Ascending aorta (tissue), 2 donors: ENCODE data around the gene CLCN7. TPM values are rescaled to one million over a fixed set of nuclear protein-coding genes. Genes with fewer than 3 reads are reported as not detected.

Source experiments
- DNase-seq, 2 donors: peaks; one replicate each; pipeline ENCODE4 v3.0.0-alpha.2; 2019; ENCODE audit warnings: low spot score in 2 of 2
- H3K27ac ChIP-seq, 2 donors: fragments of 200-600 bp; sonication (generic); one replicate each; pipeline ENCODE4 v1.5.1; 2016 to 2017; ENCODE audit warnings: mild to moderate bottlenecking in 1 of 2
- H3K27me3 ChIP-seq: fragments of 200-600 bp; sonication (generic); one replicate; pipeline ENCODE4 v1.5.1; 2017
- H3K36me3 ChIP-seq, 2 donors: fragments of 200-600 bp; sonication (generic); one replicate each; pipeline ENCODE4 v1.5.1; 2016
- H3K4me1 ChIP-seq, 2 donors: fragments of 200-600 bp; sonication (generic); one replicate each; pipeline ENCODE4 v1.5.1; 2016 to 2017; ENCODE audit warnings: mild to moderate bottlenecking in 1 of 2
- H3K4me3 ChIP-seq, 2 donors: fragments of 200-600 bp; sonication (generic); one replicate each; pipeline ENCODE4 v1.5.1; 2016 to 2017; ENCODE audit warnings: mild to moderate bottlenecking in 1 of 2
- H3K9me3 ChIP-seq, 2 donors: fragments of 200-600 bp; sonication (generic); one replicate each; pipeline ENCODE4 v1.5.1; 2016
- intact Hi-C: fragments of 100-400 bp; cut with DNase I; formaldehyde crosslinking; loops from one replicate; pipeline ENCODE4 v1.15.1; 2023
- total RNA-seq: library from RNA; depleted of rRNA; stranded (reverse); fragments of >200 nt; gene quantifications from one replicate; pipeline ENCODE4 v1.1.0, GENCODE V29; 2016
- TF ChIP-seq, protein P1 (sequence below), 3 experiments: fragments of 200-600 bp in 2 of 3; fragments of 450-650 bp in 1 of 3; sonication (generic) in 2 of 3; IDR thresholded peaks; one replicate each; pipeline ENCODE4 v1.5.1; 2016 to 2019; ENCODE audit warnings: antibody characterized with exemption in 3 of 3, mild to moderate bottlenecking in 1 of 3, moderate library complexity in 1 of 3

CLCN7 gene
- total RNA-seq, 1 donor from 2014 or later, result 108 TPM

DNA sequence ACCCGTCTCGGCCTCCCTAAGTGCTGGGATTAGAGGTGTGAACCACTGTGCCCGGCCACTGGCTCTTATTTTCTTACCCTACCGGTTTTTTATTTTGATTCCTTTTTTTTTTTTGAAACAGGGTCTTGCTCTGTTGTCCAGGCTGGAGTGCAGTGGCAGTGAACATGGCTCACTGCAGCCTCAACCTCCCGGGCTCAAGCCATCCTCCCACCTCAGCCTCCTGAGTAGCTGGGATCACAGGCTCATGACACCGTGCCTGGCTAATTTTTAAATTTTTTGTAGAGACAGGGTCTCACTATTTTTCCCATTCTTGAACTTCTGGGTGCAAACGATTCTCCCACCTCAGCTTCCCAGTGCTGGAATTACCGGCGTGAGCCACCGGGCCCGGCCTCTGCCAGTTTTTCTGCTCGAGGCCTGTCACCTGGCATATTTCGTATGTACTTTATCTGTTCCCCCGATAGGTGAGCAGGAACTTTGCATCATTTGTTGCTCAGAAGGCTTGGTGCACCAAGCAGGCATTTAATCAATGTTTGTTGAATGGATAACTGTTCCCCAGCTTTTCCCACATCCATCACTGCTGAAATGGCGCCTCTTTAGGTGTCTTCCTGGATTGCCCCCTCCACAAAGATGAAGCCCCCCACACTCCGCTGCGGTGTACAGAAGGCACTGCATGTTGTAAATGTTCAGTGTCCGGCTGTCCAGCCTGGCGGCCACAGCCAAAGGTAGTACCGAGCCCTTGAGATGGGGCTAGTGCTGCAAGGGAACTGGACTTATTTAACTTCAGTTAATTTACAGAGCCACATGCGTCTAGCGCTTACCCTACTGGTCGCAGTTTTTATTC lies 17.5 kb upstream of the CLCN7 start:
- H3K36me3 ChIP-seq, result peaks cover 21 to 24% of the 10 kb centered on the region in 2 donors
- H3K27me3 ChIP-seq, result no peaks in the 10 kb centered on the region
- peak overlapping the region; percentile 76 to 93 for H3K27ac ChIP-seq
- TF ChIP-seq, protein P1, sequence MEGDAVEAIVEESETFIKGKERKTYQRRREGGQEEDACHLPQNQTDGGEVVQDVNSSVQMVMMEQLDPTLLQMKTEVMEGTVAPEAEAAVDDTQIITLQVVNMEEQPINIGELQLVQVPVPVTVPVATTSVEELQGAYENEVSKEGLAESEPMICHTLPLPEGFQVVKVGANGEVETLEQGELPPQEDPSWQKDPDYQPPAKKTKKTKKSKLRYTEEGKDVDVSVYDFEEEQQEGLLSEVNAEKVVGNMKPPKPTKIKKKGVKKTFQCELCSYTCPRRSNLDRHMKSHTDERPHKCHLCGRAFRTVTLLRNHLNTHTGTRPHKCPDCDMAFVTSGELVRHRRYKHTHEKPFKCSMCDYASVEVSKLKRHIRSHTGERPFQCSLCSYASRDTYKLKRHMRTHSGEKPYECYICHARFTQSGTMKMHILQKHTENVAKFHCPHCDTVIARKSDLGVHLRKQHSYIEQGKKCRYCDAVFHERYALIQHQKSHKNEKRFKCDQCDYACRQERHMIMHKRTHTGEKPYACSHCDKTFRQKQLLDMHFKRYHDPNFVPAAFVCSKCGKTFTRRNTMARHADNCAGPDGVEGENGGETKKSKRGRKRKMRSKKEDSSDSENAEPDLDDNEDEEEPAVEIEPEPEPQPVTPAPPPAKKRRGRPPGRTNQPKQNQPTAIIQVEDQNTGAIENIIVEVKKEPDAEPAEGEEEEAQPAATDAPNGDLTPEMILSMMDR (IDR thresholded peaks at IDR 0.05), result no peak
- H3K9me3 ChIP-seq, result no peaks in the 10 kb centered on the region
- peak overlapping the region; percentile 78 to 93 for H3K4me3 ChIP-seq
- peaks cover 3 to 9% of the 10 kb centered on the region in 2 donors for H3K4me1 ChIP-seq
- intact Hi-C loops, result loop anchor here (2.0 to 5.0 kb wide), 4 partner anchors 40 to 214 kb away; partner anchors contain the start of genes CRAMP1, IFT140, MAPK8IP3 and TMEM204
- no peak for DNase-seq

DNA sequence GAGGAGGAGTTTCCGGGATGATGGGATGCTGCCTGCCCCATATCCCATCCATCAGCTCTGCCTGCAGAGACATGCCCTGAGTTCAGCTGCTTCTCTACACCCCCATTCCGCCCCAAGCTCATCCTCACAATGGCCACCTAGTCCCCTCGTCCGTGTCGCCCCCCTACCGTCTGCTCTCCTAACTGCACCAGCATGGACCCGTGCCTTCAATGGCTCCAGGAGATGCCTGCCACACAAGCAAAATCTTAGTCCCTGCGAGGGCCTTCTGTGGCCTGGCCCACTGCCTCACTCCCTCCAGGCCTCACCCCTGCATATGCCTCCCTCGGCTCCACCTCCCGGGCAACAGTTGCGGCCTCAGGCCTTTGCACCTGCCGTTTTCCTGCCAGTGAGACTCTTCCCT lies 16.5 kb upstream of the CLCN7 start:
- H3K4me1 ChIP-seq, result peaks cover 3 to 9% of the 10 kb centered on the region in 2 donors
- intact Hi-C loops, result loop anchor here (5.0 kb wide), 1 partner anchor 41 kb away; the partner anchor contains the start of gene TMEM204
- TF ChIP-seq, protein P1 (IDR thresholded peaks at IDR 0.05), result no peak
- H3K36me3 ChIP-seq, result peaks cover 12 to 15% of the 10 kb centered on the region in 2 donors
- H3K4me3 ChIP-seq, result no peak overlapping the region
- no peaks in the 10 kb centered on the region for H3K9me3 ChIP-seq
- no peaks in the 10 kb centered on the region for H3K27me3 ChIP-seq
- H3K27ac ChIP-seq, result no peak overlapping the region
- DNase-seq, result no peak

DNA sequence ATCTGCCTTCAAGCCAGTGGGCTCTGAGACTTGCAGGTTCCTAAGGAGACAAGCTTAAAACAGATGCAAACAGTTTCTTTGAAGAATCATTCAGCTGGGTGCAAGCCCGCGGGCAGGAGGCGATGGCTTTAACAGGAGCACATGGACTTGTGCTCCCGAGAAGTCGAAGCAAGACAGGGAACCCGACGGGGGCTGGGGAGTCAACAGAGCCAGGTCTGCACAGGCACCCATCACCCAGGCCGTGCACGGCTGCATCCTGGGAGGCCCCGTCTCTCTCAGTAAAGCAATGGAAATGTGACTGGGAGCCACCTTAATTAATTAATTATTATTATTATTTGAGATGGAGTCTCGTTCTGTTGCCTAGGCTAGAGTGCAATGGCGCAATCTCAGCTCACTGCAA lies 14.2 kb upstream of the CLCN7 start:
- Histone ChIP-seq H3K4me1 (peaks cover 1 to 3% of the 10 kb centered on the region in 2 donors), H3K4me3 (no peak overlapping the region), H3K9me3 (no peaks in the 10 kb centered on the region), H3K36me3 (no peaks in the 10 kb centered on the region), H3K27ac (no peak overlapping the region), H3K27me3 (no peaks in the 10 kb centered on the region)
- DNase-seq, result no peak
- TF ChIP-seq, protein P1 (IDR thresholded peaks at IDR 0.05), result no peak
- intact Hi-C loops, result no loop called here

DNA sequence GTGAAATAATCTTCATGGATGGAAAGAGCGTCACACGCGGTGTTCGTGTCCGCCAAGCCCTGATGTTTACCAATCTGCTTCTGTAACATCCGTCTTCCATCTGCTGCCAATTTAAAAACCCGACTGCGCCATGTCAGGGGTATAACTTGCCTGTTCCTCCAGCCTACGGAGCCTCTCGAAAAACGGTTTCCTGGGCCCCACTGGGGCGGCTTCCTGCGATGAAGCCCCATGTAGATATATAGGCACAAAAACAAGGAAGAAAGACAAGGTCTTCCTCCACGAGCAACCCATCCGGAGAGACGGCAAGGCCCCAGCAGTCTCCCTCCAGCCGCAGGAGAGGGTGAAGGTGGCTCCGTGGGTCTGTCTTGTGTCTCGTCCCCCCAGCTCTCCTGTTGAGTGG lies 13.8 kb upstream of the CLCN7 start, which contains the start of gene PTX4:
PTX4 (minus strand) TSS at position 326 of the 400 bp plus-strand sequence; CDS start at position 291, 35 bp downstream.
- Histone ChIP-seq H3K36me3 (no peaks in the 10 kb centered on the region), H3K27ac (no peak within 1 kb of the TSS), H3K4me3 (no peak within 1 kb of the TSS), H3K4me1 (peaks cover 0 to 3% of the 10 kb centered on the region in 2 donors), H3K9me3 (no peaks in the 10 kb centered on the region), H3K27me3 (no peaks in the 10 kb centered on the region)
- intact Hi-C loops, result no loop called here
- DNase-seq, result no peak
- TF ChIP-seq, protein P1 (IDR thresholded peaks at IDR 0.05), result no peak

DNA sequence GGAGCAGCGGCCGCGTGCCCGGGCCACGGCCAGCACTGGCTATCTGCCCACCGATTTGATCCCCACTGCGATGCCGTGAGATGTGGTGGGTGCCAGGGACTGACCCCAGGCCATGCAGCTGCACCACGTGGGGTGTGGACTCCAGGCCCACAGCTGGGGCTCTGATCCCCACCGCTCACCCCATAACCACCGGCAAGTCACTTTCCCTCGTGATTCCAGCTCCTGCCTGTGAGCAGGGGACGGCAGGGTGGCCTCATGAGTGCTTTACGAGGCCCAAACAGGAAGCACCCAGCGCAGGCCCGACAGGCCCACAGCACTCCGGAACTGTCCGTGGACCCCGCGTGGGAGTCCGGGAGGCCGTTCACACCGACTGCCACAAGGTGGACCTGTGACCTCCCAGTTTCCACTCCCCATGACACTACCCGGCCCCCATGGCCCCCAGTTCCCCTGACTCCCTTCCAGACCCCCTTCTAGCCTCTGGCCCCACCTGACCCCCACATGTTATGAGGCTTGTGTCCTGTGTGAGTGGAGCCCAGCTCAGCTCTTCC lies 13.3 kb upstream of the CLCN7 start:
- H3K27me3 ChIP-seq, result no peaks in the 10 kb centered on the region
- peaks cover 0 to 3% of the 10 kb centered on the region in 2 donors for H3K4me1 ChIP-seq
- DNase-seq, result no peak
- TF ChIP-seq, protein P1 (IDR thresholded peaks at IDR 0.05), result no peak
- H3K4me3 ChIP-seq, result no peak overlapping the region
- H3K36me3 ChIP-seq, result no peaks in the 10 kb centered on the region
- no peaks in the 10 kb centered on the region for H3K9me3 ChIP-seq
- H3K27ac ChIP-seq, result no peak overlapping the region
- intact Hi-C loops, result no loop called here
